Neural cell (in vitro differentiated cells): Measurements from ENCODE around the gene STX4.

Experiments used
- POLR2AphosphoS5 ChIP-seq: IDR thresholded peaks from 2 replicates; pipeline ENCODE4 v1.6.1; 2012
- RAD21 ChIP-seq: fragments of 450-650 bp; conservative IDR thresholded peaks from 2 replicates; pipeline ENCODE4 v1.6.1; 2014; ENCODE audit warnings: antibody characterized with exemption, mild to moderate bottlenecking, moderate library complexity
- TF ChIP-seq, protein P1 (sequence below): fragments of 450-650 bp; IDR thresholded peaks from 2 replicates; pipeline ENCODE4 v1.5.1; 2014; ENCODE audit warnings: antibody characterized with exemption, mild to moderate bottlenecking, moderate library complexity; ENCODE audit not compliant: poor library complexity, severe bottlenecking

DNA sequence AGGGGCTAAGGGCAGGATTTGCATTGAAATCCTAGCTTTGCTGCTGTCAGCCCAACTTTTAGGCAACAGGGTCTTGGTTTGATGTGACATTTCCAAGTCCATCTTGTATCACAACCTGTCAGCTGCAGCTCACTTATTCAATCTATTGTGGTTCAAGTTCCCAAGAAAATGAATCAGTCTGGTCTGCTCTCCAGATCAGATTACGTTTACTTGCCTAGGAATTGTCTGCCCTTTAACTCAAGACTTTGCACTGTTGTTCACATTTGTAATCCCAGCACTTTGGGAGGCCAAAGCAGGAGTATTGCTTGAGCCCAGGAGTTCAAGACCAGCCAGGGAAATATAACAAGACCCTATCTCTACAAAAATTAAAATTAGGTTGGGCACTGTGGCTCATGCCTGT, 10.0 kb downstream of the STX4 start:
- TF ChIP-seq, protein P1, sequence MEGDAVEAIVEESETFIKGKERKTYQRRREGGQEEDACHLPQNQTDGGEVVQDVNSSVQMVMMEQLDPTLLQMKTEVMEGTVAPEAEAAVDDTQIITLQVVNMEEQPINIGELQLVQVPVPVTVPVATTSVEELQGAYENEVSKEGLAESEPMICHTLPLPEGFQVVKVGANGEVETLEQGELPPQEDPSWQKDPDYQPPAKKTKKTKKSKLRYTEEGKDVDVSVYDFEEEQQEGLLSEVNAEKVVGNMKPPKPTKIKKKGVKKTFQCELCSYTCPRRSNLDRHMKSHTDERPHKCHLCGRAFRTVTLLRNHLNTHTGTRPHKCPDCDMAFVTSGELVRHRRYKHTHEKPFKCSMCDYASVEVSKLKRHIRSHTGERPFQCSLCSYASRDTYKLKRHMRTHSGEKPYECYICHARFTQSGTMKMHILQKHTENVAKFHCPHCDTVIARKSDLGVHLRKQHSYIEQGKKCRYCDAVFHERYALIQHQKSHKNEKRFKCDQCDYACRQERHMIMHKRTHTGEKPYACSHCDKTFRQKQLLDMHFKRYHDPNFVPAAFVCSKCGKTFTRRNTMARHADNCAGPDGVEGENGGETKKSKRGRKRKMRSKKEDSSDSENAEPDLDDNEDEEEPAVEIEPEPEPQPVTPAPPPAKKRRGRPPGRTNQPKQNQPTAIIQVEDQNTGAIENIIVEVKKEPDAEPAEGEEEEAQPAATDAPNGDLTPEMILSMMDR, result no peak
- TF ChIP-seq POLR2AphosphoS5, result no peak
- TF ChIP-seq RAD21, result no peak
